Kidney (tissue), 14 donors: ENCODE data around the gene GMEB2. TPM values are rescaled to one million over a fixed set of nuclear protein-coding genes. Genes with fewer than 3 reads are reported as not detected.
"Not testable (repeated sequence)": the region's sequence is repeated elsewhere in the genome, so short reads cannot be mapped to it uniquely, and the experiment has no call there.

Source experiments
- DNase-seq, 5 donors: peaks; one replicate each; pipeline ENCODE4 v3.0.0-alpha.2; 2013 to 2020
- FAIRE-seq: peaks from 2 replicates; lab custom pipeline; 2012; peaks lifted over from hg19 to GRCh38; lab: Jason Lieb, UNC
- H3K27ac ChIP-seq, 2 donors: one replicate each; pipeline ENCODE4 v1.7.0; 2013; ENCODE audit warnings: low read depth in 2 of 2, low read length in 2 of 2, inconsistent platforms in 1 of 2
- H3K27me3 ChIP-seq: one replicate; pipeline ENCODE4 v1.7.1; 2013; ENCODE audit warnings: low read length, inconsistent platforms; ENCODE audit not compliant: control insufficient read depth, insufficient read depth
- H3K36me3 ChIP-seq, 3 donors: one replicate each; pipeline versions ENCODE4 v1.7.0 to v1.7.1; 2013; ENCODE audit warnings: low read length in 3 of 3, control low read depth in 1 of 3, inconsistent platforms in 1 of 3; ENCODE audit not compliant: insufficient read depth in 3 of 3, control insufficient read depth in 2 of 3
- H3K4me1 ChIP-seq, 3 donors: one replicate each; pipeline versions ENCODE4 v1.7.0 to v1.7.1; 2013; ENCODE audit warnings: low read length in 3 of 3, inconsistent platforms in 1 of 3, low read depth in 1 of 3; ENCODE audit not compliant: control insufficient read depth in 2 of 3, insufficient read depth in 2 of 3
- H3K4me3 ChIP-seq, 3 donors: one replicate each; pipeline versions ENCODE4 v1.7.0 to v1.8.1; 2013; ENCODE audit warnings: low read length in 3 of 3, control low read depth in 1 of 3, inconsistent platforms in 1 of 3
- H3K9ac ChIP-seq, 3 donors: one replicate each; pipeline versions ENCODE4 v1.7.0 to v1.7.1; 2013; ENCODE audit warnings: low read length in 3 of 3, control low read depth in 1 of 3, inconsistent platforms in 1 of 3
- H3K9me3 ChIP-seq, 3 donors: one replicate each; pipeline versions ENCODE4 v1.7.0 to v1.7.1; 2013; ENCODE audit warnings: low read length in 3 of 3, control low read depth in 1 of 3, inconsistent platforms in 1 of 3; ENCODE audit not compliant: control insufficient read depth in 2 of 3, insufficient read depth in 1 of 3
- CTCF ChIP-seq: IDR thresholded peaks from 3 replicates; pipeline ENCODE4 v1.5.1; 2012; ENCODE audit warnings: mild to moderate bottlenecking, moderate library complexity, borderline replicate concordance; ENCODE audit not compliant: insufficient read depth; ENCODE audit errors: extremely low read depth
- intact Hi-C: fragments of 100-400 bp; cut with DNase I; formaldehyde crosslinking; loops from one replicate; pipeline ENCODE4 v1.11.1; 2022
- polyA plus RNA-seq: library from polyadenylated mRNA; stranded (reverse); fragments of 350-450 nt; fragmentation: Illumina TruSeq; extraction: RNeasy Lipid Tissue Mini Kit (QIAGEN cat#74804); gene quantifications from one replicate; pipeline ENCODE4 v1.2.3, GENCODE V29; 2014; ENCODE audit warnings: low read depth, low replicate concordance; ENCODE audit not compliant: insufficient read depth
- total RNA-seq: library from RNA; stranded (reverse); fragmentation: NEBNext Ultra II Directional; extraction: Animal tissue kit (Norgen Biotek cat#: 25700); gene quantifications from one replicate; pipeline ENCODE4 v1.2.1, GENCODE V29; 2021
- donor health status: control.
- donor health status: control.
- donor health status: control.
- donor health status: control.
- donor health status: control.
- donor health status: DM: yes; HTN: yes; CAD: no.
- donor health status: Normal renal cell carcinoma (clear cell type).

Gene GMEB2
- total and polyA plus RNA-seq, 2 donors from 2014 or later = 6.1 to 13.4 TPM

GRCh38 chr20:63633732-63634131 lies 6.8 kb upstream of the GMEB2 start:
- TF ChIP-seq CTCF = no peak
- no peaks in the 10 kb centered on the region for H3K4me1 ChIP-seq
- intact Hi-C loops = no loop called here
- FAIRE-seq (no peak), DNase-seq (no peak)
- H3K27me3 ChIP-seq = no peaks in the 10 kb centered on the region
- H3K4me3 ChIP-seq = no peak overlapping the region
- H3K9me3 ChIP-seq = no peaks in the 10 kb centered on the region
- no peak overlapping the region for H3K27ac ChIP-seq
- no peak overlapping the region for H3K9ac ChIP-seq
- H3K36me3 ChIP-seq = no peaks in the 10 kb centered on the region

GRCh38 chr20:63631426-63631825 lies 4.5 kb upstream of the GMEB2 start:
- H3K9me3 ChIP-seq, FAIRE-seq, H3K4me3 ChIP-seq, H3K27ac ChIP-seq, intact Hi-C loops, H3K9ac ChIP-seq, H3K4me1 ChIP-seq, H3K27me3 ChIP-seq, H3K36me3 ChIP-seq: not testable (repeated sequence)
- peak; percentile 41 to 81 (median 64) for DNase-seq

- H3K9ac ChIP-seq, H3K4me3 ChIP-seq, H3K4me1 ChIP-seq, FAIRE-seq, H3K36me3 ChIP-seq, intact Hi-C loops, H3K27ac ChIP-seq, H3K27me3 ChIP-seq, H3K9me3 ChIP-seq: not testable (repeated sequence)
- DNase-seq = peak in 1 of 5 donors; percentile 41
These were observed 4.1 kb upstream of the GMEB2 start for GRCh38 chr20:63630956-63631355.

- Histone ChIP-seq H3K4me3 (peak overlapping the region; percentile 7 to 80 (median 62)), H3K27me3 (no peaks in the 10 kb centered on the region), H3K27ac (peak overlapping the region; percentile 48 to 97), H3K4me1 (peaks cover 0 to 7% (median 5%) of the 10 kb centered on the region in 3 donors), H3K36me3 (no peaks in the 10 kb centered on the region), H3K9ac (peak overlapping the region in 2 of 3 donors; percentile 66 to 76), H3K9me3 (no peaks in the 10 kb centered on the region)
- TF ChIP-seq CTCF = no peak
- DNase-seq (peak; percentile 81 to 88 (median 86)), FAIRE-seq (no peak)
- intact Hi-C loops = no loop called here
These were observed 1.5 kb upstream of the GMEB2 start for GRCh38 chr20:63628246-63628975.
